GM19025 (cell line): Measurements from ENCODE around the gene TMEM59L.
"Not testable (repeated sequence)": the region's sequence is repeated elsewhere in the genome, so short reads cannot be mapped to it uniquely, and the experiment has no call there.

Experiments
- ATAC-seq: cut with Tn5 transposase; IDR thresholded peaks from one replicate; pipeline ENCODE4 v1.9.1; 2021; ENCODE audit warnings: mild to moderate bottlenecking, low read depth, moderate library complexity; ENCODE audit not compliant: unreplicated experiment

Gene TMEM59L

GRCh38 chr19:18593367-18594095 is 19.1 kb upstream of the TMEM59L start:
- ATAC-seq = no peak

GRCh38 chr19:18594096-18594823 is 18.4 kb upstream of the TMEM59L start:
- ATAC-seq = no peak

- no peak for ATAC-seq
Observed at GRCh38 chr19:18594824-18595373, 17.8 kb upstream of the TMEM59L start.

GRCh38 chr19:18595475-18595874 is 17.2 kb upstream of the TMEM59L start:
- no peak for ATAC-seq

- ATAC-seq = no peak
Observed at GRCh38 chr19:18596752-18597157, 15.9 kb upstream of the TMEM59L start.

GRCh38 chr19:18597809-18598660 is 14.6 kb upstream of the TMEM59L start:
- ATAC-seq = no peak

GRCh38 chr19:18599485-18599884 is 13.2 kb upstream of the TMEM59L start:
- ATAC-seq = no peak

- ATAC-seq = not testable (repeated sequence)
Observed at GRCh38 chr19:18600692-18601397, 11.8 kb upstream of the TMEM59L start.

- no peak for ATAC-seq
Observed at GRCh38 chr19:18601875-18602274, 10.8 kb upstream of the TMEM59L start.

- ATAC-seq = no peak
Observed at GRCh38 chr19:18603255-18603957, 9.3 kb upstream of the TMEM59L start.

- ATAC-seq = no peak
Observed at GRCh38 chr19:18603958-18604819, 8.5 kb upstream of the TMEM59L start.

- ATAC-seq = no peak
Observed at GRCh38 chr19:18604820-18605159, 7.9 kb upstream of the TMEM59L start.

GRCh38 chr19:18605196-18605545 is 7.5 kb upstream of the TMEM59L start:
- no peak for ATAC-seq

- ATAC-seq = no peak
Observed at GRCh38 chr19:18605546-18606280, 7.0 kb upstream of the TMEM59L start.

GRCh38 chr19:18606281-18607225 is 6.1 kb upstream of the TMEM59L start, which contains the start of gene CRLF1:
Gene CRLF1, minus strand, starts transcription at chr19:18606799. Its CDS starts 143 bp downstream, at chr19:18606656.
- no peak for ATAC-seq

- no peak for ATAC-seq
Observed at GRCh38 chr19:18607226-18608101, 5.2 kb upstream of the TMEM59L start.
